GM19395 (cell line): ENCODE measurements around the gene DCLK1.
"Not testable (repeated sequence)": the region's sequence is repeated elsewhere in the genome, so short reads cannot be mapped to it uniquely, and the experiment has no call there.

ENCODE experiments used
- ATAC-seq: cut with Tn5 transposase; IDR thresholded peaks from one replicate; pipeline ENCODE4 v1.9.1; 2021; ENCODE audit warnings: mild to moderate bottlenecking, moderate library complexity; ENCODE audit not compliant: unreplicated experiment

The DCLK1 gene

GRCh38 chr13:36088463-36088862 lies 42.7 kb downstream of the DCLK1 start:
- no peak for ATAC-seq

GRCh38 chr13:36088001-36088400 lies 43.2 kb downstream of the DCLK1 start:
- ATAC-seq: no peak

DNA sequence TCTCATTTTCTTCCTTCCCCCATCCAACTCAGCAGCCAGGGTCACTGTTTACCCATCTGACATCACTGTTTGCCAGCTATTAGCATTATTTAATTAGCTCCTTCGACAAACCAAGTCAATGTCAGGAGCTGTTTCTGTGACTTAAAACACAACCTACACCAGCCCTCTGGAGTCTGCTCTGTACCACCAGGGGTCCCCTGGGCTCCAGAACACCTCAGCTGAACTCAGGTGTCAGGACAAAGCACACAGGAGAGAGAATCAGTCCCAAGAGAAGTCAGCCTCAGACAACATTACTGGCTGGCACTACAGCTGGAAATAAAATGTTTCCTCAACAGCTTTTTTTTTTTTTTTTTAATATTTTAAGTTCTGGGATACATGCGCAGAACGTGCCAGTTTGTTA lies 45.1 kb downstream of the DCLK1 start:
- ATAC-seq: no peak

GRCh38 chr13:36084131-36084530 lies 47.1 kb downstream of the DCLK1 start:
- no peak for ATAC-seq

DNA sequence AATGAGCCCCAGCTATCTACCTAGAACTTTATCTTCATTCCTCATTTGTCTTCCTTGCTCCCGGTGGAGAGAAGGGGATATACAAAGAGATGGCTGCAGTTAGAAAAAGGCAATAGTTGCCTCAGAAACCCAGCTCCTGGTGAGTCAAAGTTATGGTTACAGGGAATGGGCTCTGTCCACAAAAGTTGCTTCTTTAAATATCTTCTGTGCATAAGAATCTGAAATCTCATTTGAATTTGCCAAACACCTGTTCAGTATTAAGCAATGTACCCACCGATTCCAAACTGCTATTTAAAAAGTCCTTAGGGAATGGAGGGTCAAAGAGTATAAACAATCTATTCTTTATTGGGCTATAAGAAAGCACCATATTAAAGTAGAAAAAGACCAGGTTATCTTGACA lies 48.4 kb downstream of the DCLK1 start:
- ATAC-seq: no peak

- ATAC-seq: no peak
Measured at GRCh38 chr13:36082396-36082795, 48.8 kb downstream of the DCLK1 start.

- ATAC-seq: no peak
Measured at GRCh38 chr13:36076211-36076610, 55.0 kb downstream of the DCLK1 start.

DNA sequence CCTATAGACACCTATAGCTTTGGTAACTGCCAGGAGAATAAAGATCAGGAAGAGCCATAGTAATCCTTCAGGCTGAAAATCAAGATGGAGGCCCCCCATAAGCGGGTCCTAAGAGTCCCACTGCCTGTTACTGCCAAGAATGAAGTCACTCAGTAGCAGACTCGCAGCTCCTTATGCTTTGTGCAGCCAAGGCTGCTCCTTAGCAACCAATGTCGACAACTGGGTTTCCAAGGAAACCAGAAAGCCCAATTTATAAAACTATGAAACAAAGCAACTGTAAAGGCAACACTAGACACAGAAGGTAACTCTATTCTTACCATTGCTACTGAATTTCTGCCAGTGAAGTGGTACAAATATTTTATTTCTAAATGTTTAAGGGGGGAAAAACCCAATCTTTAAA lies 56.5 kb downstream of the DCLK1 start:
- no peak for ATAC-seq

- no peak for ATAC-seq
Measured at GRCh38 chr13:36072152-36072935, 58.8 kb downstream of the DCLK1 start.

- not testable (repeated sequence) for ATAC-seq
Measured at GRCh38 chr13:36070504-36071192, 60.5 kb downstream of the DCLK1 start.

- ATAC-seq: no peak
Measured at GRCh38 chr13:36069881-36070366, 61.3 kb downstream of the DCLK1 start.

DNA sequence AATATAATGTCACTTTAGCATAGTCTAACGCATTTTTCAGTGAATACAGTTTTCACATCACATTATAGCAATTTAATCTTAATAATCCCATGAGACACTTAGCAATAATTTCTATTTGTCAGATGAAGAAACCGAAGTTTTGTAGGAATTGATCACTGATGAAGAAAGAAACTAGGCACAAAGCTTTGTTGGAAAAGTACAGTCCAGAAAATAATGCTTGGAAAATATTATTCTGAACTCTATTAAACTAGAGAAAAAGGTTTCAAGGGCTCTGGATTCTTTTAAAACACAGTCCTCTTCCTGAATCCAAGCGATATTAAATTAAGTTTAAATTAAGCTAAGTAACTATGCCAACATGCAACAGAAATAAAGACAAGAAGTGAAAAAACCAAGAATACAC lies 62.2 kb downstream of the DCLK1 start:
- no peak for ATAC-seq

DNA sequence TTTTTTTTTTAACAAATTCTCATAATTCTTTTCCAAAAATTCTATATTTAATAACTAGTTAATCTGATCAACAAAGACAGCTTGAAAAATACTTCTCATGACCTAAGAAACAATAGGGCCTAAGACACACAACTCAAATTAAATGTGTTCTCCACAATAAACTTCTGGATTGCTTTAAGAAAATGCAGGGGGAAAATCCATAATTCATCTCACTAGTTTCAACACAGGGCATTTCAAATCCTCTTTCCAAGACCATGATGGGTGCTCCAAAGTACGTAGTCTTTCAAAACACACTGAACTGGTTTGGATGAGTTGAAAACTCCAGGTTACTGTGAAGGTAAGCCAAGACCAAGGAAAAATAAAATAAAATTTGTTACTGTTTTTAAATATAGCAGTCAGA lies 62.6 kb downstream of the DCLK1 start:
- ATAC-seq: no peak

DNA sequence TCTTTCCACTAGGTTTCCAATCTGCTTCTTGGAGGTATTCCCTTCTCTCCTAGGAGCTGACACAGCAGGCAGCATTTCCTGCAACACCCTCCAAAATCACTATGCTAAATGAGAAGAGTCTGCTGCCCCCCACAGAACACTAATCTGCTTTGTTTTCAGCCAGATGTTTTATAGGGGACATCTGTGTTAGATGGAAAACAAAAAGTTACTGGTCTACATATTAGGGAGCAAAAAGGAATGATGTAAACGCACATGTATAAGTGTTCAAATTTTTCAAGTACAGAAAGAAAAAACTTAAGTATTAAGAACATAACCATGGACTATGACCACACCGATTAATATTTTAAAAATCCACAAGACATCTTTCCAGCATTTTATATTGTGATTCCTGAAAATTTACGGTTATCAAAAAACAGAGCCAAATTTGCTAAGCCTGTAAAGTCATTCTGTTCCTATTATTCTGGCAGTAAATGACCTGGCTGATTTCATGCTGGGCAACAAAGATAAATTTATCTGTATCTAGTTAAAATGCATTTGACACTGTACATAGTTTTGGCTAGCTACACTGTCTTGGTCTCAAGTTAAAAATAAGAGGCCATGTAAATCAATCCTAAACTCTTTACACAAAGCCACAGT lies 63.3 kb downstream of the DCLK1 start:
- ATAC-seq: no peak

GRCh38 chr13:36062249-36062648 lies 68.9 kb downstream of the DCLK1 start:
- no peak for ATAC-seq

DNA sequence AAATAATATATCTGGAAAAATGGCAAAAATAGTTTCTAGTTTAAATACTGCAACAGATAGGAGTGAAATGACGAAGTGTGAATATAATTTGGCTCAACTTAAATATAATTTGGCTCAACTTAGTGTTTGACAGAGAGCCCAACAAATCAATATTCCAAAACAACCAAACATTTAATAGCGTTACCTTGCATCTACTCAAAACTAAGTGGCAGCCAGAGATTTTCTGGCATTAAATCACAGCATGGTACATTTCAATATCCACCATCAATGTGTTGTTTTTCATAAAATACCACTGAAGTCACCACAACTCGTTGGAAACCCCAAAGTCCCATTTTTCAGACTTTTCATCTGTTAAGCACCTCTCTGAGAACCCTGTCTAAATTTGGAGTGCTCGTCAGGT lies 69.6 kb downstream of the DCLK1 start:
- ATAC-seq: no peak

GRCh38 chr13:36061054-36061453 lies 70.1 kb downstream of the DCLK1 start:
- ATAC-seq: no peak

DNA sequence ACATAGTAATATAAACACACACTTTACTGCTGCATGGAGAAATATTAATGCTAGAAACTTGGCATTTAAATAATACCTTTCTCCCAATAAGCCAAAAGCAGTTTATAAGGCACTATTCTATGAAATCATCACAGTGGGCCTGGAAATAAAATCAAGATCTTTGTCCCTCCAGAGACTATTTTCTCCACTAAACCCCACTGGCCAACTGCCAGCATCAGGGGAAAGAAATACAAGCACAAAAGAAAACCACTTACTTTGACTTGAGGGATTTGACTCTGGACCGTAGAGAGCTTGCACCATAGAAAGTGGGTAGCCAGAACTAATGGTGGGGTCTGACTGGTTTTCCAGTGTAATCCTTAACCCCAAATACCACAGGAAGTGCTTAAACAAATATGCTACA lies 71.9 kb downstream of the DCLK1 start:
- no peak for ATAC-seq

DNA sequence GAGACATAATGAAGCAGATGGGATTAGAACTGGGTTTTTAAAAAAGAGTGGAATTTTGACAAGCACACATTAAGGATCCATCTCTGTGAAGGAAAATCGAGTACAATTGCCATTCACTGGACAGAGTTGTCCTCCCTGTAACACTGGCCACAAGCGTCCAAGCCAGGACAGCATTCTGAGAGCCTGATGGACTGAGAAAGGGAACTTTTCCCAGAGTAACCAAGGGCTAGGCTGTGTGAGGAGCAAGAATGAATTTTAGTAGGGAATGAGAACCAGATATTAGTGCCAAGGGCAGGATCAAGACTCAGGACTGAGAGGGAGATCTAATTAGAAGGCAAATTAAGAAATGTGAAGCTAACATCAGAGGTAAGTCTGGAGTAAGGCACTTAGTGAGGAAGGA lies 73.1 kb downstream of the DCLK1 start:
- no peak for ATAC-seq

DNA sequence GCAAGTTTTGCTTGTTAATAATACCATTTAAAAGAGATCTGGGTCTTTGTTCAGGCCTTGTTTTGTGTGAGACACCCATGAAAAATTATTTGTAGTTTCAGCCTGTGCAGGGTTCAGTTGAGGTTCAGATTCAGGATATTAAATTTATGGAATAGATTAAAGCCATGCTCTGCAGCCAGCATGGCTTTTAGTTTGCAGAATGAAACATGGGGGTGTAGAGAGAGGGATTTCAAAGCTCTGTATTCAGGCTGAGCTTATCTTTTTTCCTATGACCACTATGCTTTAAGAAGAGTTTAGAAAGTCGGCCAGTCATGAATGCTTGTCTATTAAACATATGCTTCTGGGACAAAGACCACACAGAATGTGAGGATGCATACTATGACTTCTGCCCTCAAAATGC lies 73.6 kb downstream of the DCLK1 start:
- ATAC-seq: no peak

DNA sequence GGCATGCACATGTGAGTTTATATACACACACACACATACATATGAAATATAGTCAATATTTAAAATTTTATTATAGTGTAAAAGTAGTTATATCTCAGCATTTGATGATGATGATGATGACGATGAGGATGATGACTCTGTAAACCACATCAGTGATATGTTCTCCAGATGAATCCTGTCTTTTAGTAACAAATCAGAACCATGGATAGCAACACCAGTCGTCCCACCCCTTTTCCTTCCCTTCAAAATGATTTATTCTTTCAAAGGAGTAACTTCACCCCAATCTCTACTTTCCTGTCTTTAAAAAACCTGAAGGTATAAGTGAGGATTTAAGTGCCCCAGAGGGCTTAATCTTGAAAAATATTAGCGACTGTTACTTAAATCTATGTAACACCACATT lies 74.1 kb downstream of the DCLK1 start:
- ATAC-seq: no peak

DNA sequence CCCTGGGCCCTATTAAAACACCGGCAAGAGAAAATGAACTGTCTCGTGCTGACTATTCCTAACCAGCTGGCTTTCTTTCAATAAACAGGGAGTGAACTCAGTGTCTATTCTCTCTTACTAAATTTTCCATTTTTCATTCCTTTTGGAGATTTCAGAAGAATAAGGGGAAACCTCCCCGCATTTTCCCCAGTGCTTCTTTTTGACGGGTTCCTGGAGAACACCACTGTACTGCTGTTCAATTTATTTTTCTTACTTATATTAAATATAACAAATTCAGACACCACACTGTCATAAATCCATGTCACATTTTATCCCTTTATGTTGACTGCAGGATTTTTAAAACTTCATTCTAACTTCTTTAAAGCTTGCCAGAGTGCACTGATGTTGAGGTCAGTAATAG lies 75.8 kb downstream of the DCLK1 start:
- no peak for ATAC-seq
